Transverse colon (tissue), 4 donors: ENCODE data around the gene MYB.

Experiments
- CTCF ChIP-seq, 5 experiments: fragments of 200-600 bp in 3 of 5; fragments of 450-650 bp in 2 of 5; sonication (generic) in 3 of 5; IDR thresholded peaks; 1 replicate in 2 of 5; 2 replicates in 3 of 5; pipeline ENCODE4 v1.5.1; 2016 to 2017; ENCODE audit warnings: antibody characterized with exemption in 5 of 5, inconsistent platforms in 3 of 5, mild to moderate bottlenecking in 2 of 5, moderate library complexity in 1 of 5
- EP300 ChIP-seq: sonication (generic); formaldehyde crosslinking; IDR thresholded peaks from one replicate; pipeline ENCODE4 v1.6.1; 2017; ENCODE audit warnings: antibody characterized with exemption, low read depth
- POLR2A ChIP-seq: fragments of 450-650 bp; IDR thresholded peaks from one replicate; pipeline ENCODE4 v1.6.1; 2016; ENCODE audit warnings: antibody characterized with exemption, mild to moderate bottlenecking, moderate library complexity
- POLR2AphosphoS5 ChIP-seq, 3 donors: sonication (generic); formaldehyde crosslinking; IDR thresholded peaks; one replicate each; pipeline ENCODE4 v1.6.1; 2016; ENCODE audit warnings: antibody characterized with exemption in 3 of 3

GRCh38 chr6:135166515-135166914 is 14.6 kb upstream of the MYB start:
- TF ChIP-seq CTCF (IDR thresholded peaks at IDR 0.05) (no peak), POLR2AphosphoS5 (IDR thresholded peaks at IDR 0.05) (no peak), POLR2A (no peak), EP300 (no peak)
